ENCODE data around the gene PTPN4. TPM values are rescaled to one million over a fixed set of nuclear protein-coding genes. Genes with fewer than 3 reads are reported as not detected.

Gene PTPN4
- total and polyA plus RNA-seq, 7 donors, result 1.8 to 42.9 (median 21.7) TPM

DNA sequence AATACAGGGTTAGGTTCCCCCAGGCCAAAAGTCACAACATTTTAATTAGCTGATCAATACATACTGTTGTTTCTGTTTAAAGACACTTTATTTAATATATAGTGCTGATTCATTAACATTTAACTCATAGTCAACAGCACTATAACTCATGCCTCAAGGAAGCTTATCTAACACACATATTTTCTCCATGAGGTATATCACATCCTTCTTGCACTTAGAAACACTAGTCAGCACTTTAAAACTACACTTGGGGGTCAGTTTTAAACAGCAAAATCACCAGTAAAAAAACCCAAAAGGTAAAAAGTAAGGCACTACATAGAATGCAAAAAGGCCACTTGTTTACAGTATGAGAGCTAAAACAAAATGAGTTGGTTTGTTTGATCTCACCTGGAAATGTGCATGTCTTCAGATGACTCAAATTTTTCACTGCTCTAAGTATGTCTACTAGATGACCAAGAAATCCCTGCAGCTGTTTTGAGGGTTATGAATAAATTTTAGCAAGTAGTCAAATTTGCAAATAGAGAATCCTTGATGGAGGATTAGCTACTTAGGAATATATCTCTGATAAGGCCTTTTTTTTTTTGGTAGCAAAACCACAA, 199.0 kb downstream of the PTPN4 start:
- no peak for TF ChIP-seq CTCF (IDR thresholded peaks at IDR 0.05)
- TF ChIP-seq EP300 (IDR thresholded peaks at IDR 0.05), result no peak
- TF ChIP-seq POLR2AphosphoS5 (IDR thresholded peaks at IDR 0.05), result no peak
- no peak for TF ChIP-seq POLR2A (IDR thresholded peaks at IDR 0.05)
- Histone ChIP-seq H3K27me3 (no peaks in the 10 kb centered on the region), H3K4me3 (no peak overlapping the region), H3K9me3 (no peaks in the 10 kb centered on the region), H3K36me3 (peaks cover 0 to 53% (median 0%) of the 10 kb centered on the region in 4 donors), H3K27ac (no peak overlapping the region), H3K4me1 (no peaks in the 10 kb centered on the region)
- intact Hi-C loops (cut with DNase I), result no loop called here
- DNase-seq, result no peak

DNA sequence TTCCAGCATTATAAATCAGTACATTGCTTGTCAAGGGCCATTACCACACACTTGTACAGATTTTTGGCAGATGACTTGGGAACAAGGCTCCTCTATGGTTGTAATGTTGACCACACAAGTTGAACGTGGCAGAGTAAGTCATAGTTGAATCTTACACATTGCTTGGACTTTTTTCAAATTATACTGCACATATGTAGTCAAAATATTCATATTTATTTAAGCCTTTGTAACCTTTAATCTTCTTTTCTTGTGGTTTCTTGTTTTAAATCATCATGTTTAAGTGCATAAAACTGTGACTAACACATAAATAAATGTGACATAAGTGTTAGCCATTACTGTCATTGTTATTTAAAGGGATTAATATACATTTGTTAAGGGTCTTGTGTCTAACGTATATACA, 201.1 kb downstream of the PTPN4 start:
- TF ChIP-seq POLR2A (IDR thresholded peaks at IDR 0.05), result no peak
- Histone ChIP-seq H3K4me1 (no peaks in the 10 kb centered on the region), H3K36me3 (peaks cover 0 to 55% (median 5%) of the 10 kb centered on the region in 4 donors), H3K9me3 (no peaks in the 10 kb centered on the region), H3K27me3 (no peaks in the 10 kb centered on the region), H3K4me3 (no peak overlapping the region), H3K27ac (no peak overlapping the region)
- intact Hi-C loops (cut with DNase I), result no loop called here
- 73 to 79% methylated on average over 2 of the region's 2 CpGs for WGBS, 2 donors
- DNase-seq, result no peak

DNA sequence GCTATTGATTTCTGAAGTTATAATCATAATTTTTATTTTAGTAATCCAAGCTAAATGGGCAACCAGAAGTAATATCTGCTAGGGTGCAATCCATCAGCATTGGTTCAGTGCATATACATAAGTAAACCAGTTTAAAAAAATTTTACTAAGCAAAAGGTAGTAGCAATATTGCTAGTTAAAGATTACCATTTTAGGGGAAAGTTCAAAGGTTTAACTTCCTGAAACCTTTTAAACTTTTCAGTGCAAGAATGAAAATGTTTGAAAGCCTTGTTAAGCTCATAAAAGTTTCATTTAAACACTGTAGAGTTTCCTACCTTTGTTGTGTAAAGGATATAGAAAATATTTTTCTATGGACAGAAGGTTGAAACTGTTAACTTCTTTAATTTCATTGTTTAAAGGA, 222.2 kb downstream of the PTPN4 start:
- Histone ChIP-seq H3K27me3 (no peaks in the 10 kb centered on the region), H3K9me3 (no peaks in the 10 kb centered on the region), H3K27ac (no peak overlapping the region), H3K36me3 (peaks cover 0 to 12% (median 0%) of the 10 kb centered on the region in 4 donors), H3K4me3 (no peak overlapping the region), H3K4me1 (no peaks in the 10 kb centered on the region)
- intact Hi-C loops (cut with DNase I), result no loop called here
- TF ChIP-seq POLR2AphosphoS5 (IDR thresholded peaks at IDR 0.05), result no peak
- no peak for TF ChIP-seq POLR2A (IDR thresholded peaks at IDR 0.05)
- no peak for TF ChIP-seq CTCF (IDR thresholded peaks at IDR 0.05)
- TF ChIP-seq EP300 (IDR thresholded peaks at IDR 0.05), result no peak
- no peak for DNase-seq

GRCh38 chr2:119982506-119982905, 222.8 kb downstream of the PTPN4 start:
- no peak overlapping the region for H3K27ac ChIP-seq
- no peak overlapping the region for H3K4me3 ChIP-seq
- intact Hi-C loops (cut with DNase I), result no loop called here
- no peaks in the 10 kb centered on the region for H3K9me3 ChIP-seq
- no peaks in the 10 kb centered on the region for H3K27me3 ChIP-seq
- WGBS, 2 donors, result 21 to 62% methylated on average over 2 of the region's 2 CpGs
- no peak for DNase-seq
- H3K36me3 ChIP-seq, result peaks cover 0 to 6% (median 0%) of the 10 kb centered on the region in 4 donors
- no peaks in the 10 kb centered on the region for H3K4me1 ChIP-seq
- TF ChIP-seq POLR2A (IDR thresholded peaks at IDR 0.05) (no peak), EP300 (IDR thresholded peaks at IDR 0.05) (no peak), POLR2AphosphoS5 (IDR thresholded peaks at IDR 0.05) (no peak), CTCF (IDR thresholded peaks at IDR 0.05) (no peak)

DNA sequence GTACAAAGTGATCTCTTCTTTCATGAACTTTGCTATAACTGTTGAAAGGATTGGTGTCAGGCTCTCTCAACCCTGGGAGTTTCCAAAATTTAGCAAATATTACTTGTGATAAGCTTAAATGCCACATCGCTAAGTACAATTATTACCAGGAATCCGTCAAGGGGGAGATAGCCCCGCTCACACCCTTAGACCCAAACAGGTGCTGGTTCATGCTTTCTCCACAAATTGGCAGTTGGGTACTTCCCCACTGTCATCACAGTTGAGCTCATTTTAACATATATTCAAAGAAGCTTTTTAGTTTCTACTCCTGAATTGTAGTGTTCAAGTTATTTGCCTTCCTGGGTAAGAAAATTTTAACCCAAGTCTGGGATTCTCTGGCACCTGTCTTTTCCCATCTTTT, 223.4 kb downstream of the PTPN4 start:
- no peak overlapping the region for H3K4me3 ChIP-seq
- WGBS, 2 donors, result 66 to 77% methylated on average over 3 of the region's 3 CpGs
- intact Hi-C loops (cut with DNase I), result no loop called here
- DNase-seq, result no peak
- H3K27me3 ChIP-seq, result no peaks in the 10 kb centered on the region
- TF ChIP-seq EP300 (IDR thresholded peaks at IDR 0.05) (no peak), POLR2AphosphoS5 (IDR thresholded peaks at IDR 0.05) (no peak), CTCF (IDR thresholded peaks at IDR 0.05) (no peak), POLR2A (IDR thresholded peaks at IDR 0.05) (no peak)
- H3K36me3 ChIP-seq, result no peaks in the 10 kb centered on the region
- no peak overlapping the region for H3K27ac ChIP-seq
- no peaks in the 10 kb centered on the region for H3K4me1 ChIP-seq
- no peaks in the 10 kb centered on the region for H3K9me3 ChIP-seq
